IMR-90 (cell line): ENCODE measurements around the gene ATP13A2. TPM values are rescaled to one million over a fixed set of nuclear protein-coding genes. Genes with fewer than 3 reads are reported as not detected.
A peak's percentile ranks its signal among the peaks of the same experiment; 100 is the strongest.

Experiments
- ATAC-seq: fragments of 200-7000 bp; cut with Tn5 transposase; 2 replicates; pipeline ENCODE4 v1.9.1; 2020; ENCODE audit warnings: low read depth, mild to moderate bottlenecking, moderate library complexity
- BruUV-seq: library from RNA; stranded (reverse); fragments of 400-500 nt; replicated peaks from 2 replicates; lab custom pipeline; 2021; lab: Mats Ljungman, UMichigan
- CTCF ChIA-PET: fragments of 300-600 bp; formaldehyde crosslinking; extraction: SDS; loops from one replicate; lab custom pipeline; 2021; ENCODE audit warnings: antibody characterized with exemption; lab: Yijun Ruan, JAX
- POLR2A ChIA-PET: fragments of 300-600 bp; sonication (Branson Sonifier 250); formaldehyde crosslinking; loops from one replicate; lab custom pipeline; 2022; ENCODE audit warnings: antibody characterized with exemption; ENCODE audit not compliant: unreplicated experiment; lab: Charles Lee
- DNase-seq: peaks from one replicate; pipeline ENCODE4 v3.0.0; 2013
- H2AFZ ChIP-seq: replicated peaks from 2 replicates; pipeline ENCODE3; 2013; ENCODE audit warnings: low read length, mild to moderate bottlenecking; ENCODE audit not compliant: poor library complexity
- H2AK5ac ChIP-seq: 2 replicates; pipeline ENCODE4 v1.6.1; 2013; ENCODE audit warnings: low read depth, low read length, inconsistent platforms
- H2AK9ac ChIP-seq: replicated peaks from 2 replicates; pipeline ENCODE3; 2013; ENCODE audit warnings: mild to moderate bottlenecking, low read depth, low read length, moderate library complexity; ENCODE audit not compliant: poor library complexity
- H2BK120ac ChIP-seq: 2 replicates; pipeline ENCODE4 v1.6.1; 2013; ENCODE audit warnings: low read depth, low read length, inconsistent platforms
- H2BK15ac ChIP-seq: 3 replicates; pipeline ENCODE4 v1.6.1; 2013; ENCODE audit warnings: low read depth, low read length, inconsistent platforms
- H2BK20ac ChIP-seq: 2 replicates; pipeline ENCODE4 v1.6.1; 2013; ENCODE audit warnings: low read depth, mild to moderate bottlenecking, inconsistent platforms, low read length, moderate library complexity
- H2BK5ac ChIP-seq: 2 replicates; pipeline ENCODE4 v1.6.1; 2013; ENCODE audit warnings: mild to moderate bottlenecking, low read depth, low read length, inconsistent platforms; ENCODE audit not compliant: poor library complexity, severe bottlenecking
- H3K14ac ChIP-seq: replicated peaks from 2 replicates; pipeline ENCODE4 v1.6.1; 2013; ENCODE audit warnings: low read depth, low read length, inconsistent platforms
- H3K18ac ChIP-seq: 2 replicates; pipeline ENCODE4 v1.6.1; 2013; ENCODE audit warnings: low read depth, low read length, control low read depth
- H3K23ac ChIP-seq: 2 replicates; pipeline ENCODE4 v1.6.1; 2013; ENCODE audit warnings: low read depth, low read length, inconsistent platforms
- H3K27ac ChIP-seq: 2 replicates; pipeline ENCODE4 v1.5.1; 2013; ENCODE audit warnings: mild to moderate bottlenecking, control low read depth, low read length; ENCODE audit not compliant: insufficient read depth
- H3K27me3 ChIP-seq: 2 replicates; pipeline ENCODE4 v1.6.1; 2013; ENCODE audit warnings: low read length; ENCODE audit not compliant: control insufficient read depth, insufficient read depth
- H3K36me3 ChIP-seq: 2 replicates; pipeline ENCODE4 v1.6.1; 2013; ENCODE audit warnings: low read length, mixed read lengths; ENCODE audit not compliant: control insufficient read depth, insufficient read depth
- H3K4ac ChIP-seq: 2 replicates; pipeline ENCODE4 v1.6.1; 2013; ENCODE audit warnings: low read depth, low read length, inconsistent platforms
- H3K4me1 ChIP-seq: 2 replicates; pipeline ENCODE4 v1.6.1; 2013; ENCODE audit warnings: low read length, mixed read lengths; ENCODE audit not compliant: control insufficient read depth, insufficient read depth
- H3K4me2 ChIP-seq: 2 replicates; pipeline ENCODE4 v1.6.1; 2013; ENCODE audit warnings: low read depth, mild to moderate bottlenecking, control low read depth, low read length, moderate library complexity
- H3K4me3 ChIP-seq: 2 replicates; pipeline ENCODE4 v1.5.1; 2013; ENCODE audit warnings: low read depth, mild to moderate bottlenecking, control low read depth, low read length, moderate library complexity; ENCODE audit not compliant: insufficient read depth
- H3K56ac ChIP-seq: 2 replicates; pipeline ENCODE4 v1.6.1; 2013; ENCODE audit warnings: low read length, inconsistent platforms; ENCODE audit not compliant: insufficient read depth; ENCODE audit errors: extremely low read depth
- H3K79me1 ChIP-seq, 2 experiments: 2 replicates each; pipeline ENCODE4 v1.6.1; 2013; ENCODE audit warnings: low read length in 2 of 2, inconsistent platforms in 1 of 2, low read depth in 1 of 2
- H3K9ac ChIP-seq: 2 replicates; pipeline ENCODE4 v1.6.1; 2013; ENCODE audit warnings: low read depth, low read length, control low read depth
- H3K9me1 ChIP-seq: 2 replicates; pipeline ENCODE4 v1.6.1; 2013; ENCODE audit warnings: low read length, inconsistent platforms; ENCODE audit not compliant: insufficient read depth
- H3K9me3 ChIP-seq: 2 replicates; pipeline ENCODE4 v1.6.1; 2013; ENCODE audit warnings: low read length; ENCODE audit not compliant: control insufficient read depth, insufficient read depth
- H4K20me1 ChIP-seq: 2 replicates; pipeline ENCODE4 v1.6.1; 2013; ENCODE audit warnings: low read length, inconsistent platforms; ENCODE audit not compliant: insufficient read depth
- H4K5ac ChIP-seq: 2 replicates; pipeline ENCODE4 v1.6.1; 2013; ENCODE audit warnings: mild to moderate bottlenecking, low read depth, low read length, control low read depth
- H4K8ac ChIP-seq, 2 experiments: 2 replicates each; pipeline ENCODE4 v1.6.1; 2013; ENCODE audit warnings: low read depth in 2 of 2, low read length in 2 of 2, control low read depth in 1 of 2, inconsistent platforms in 1 of 2
- H4K91ac ChIP-seq: 2 replicates; pipeline ENCODE4 v1.6.1; 2013; ENCODE audit warnings: low read depth, low read length, inconsistent platforms; ENCODE audit not compliant: insufficient read depth
- BHLHE40 ChIP-seq: fragments of 150-350 bp; IDR thresholded peaks from 2 replicates; pipeline ENCODE4 v1.6.1; 2016; ENCODE audit warnings: mild to moderate bottlenecking, low read depth, low read length
- CEBPB ChIP-seq: IDR thresholded peaks from 2 replicates; pipeline ENCODE4 v1.6.1; 2012; ENCODE audit warnings: low read depth, low read length, improper control_type of control experiment
- CHD1 ChIP-seq: IDR thresholded peaks from 2 replicates; pipeline ENCODE4 v1.6.1; 2012; ENCODE audit warnings: low read depth, low read length, improper control_type of control experiment
- CTCF ChIP-seq: conservative IDR thresholded peaks from 2 replicates; pipeline ENCODE4 v1.5.1; 2012; ENCODE audit warnings: mild to moderate bottlenecking, low read depth, low read length, improper control_type of control experiment
- FOS ChIP-seq: fragments of 150-350 bp; IDR thresholded peaks from 2 replicates; pipeline ENCODE4 v1.6.1; 2016; ENCODE audit warnings: low read depth, low read length
- MAFK ChIP-seq: IDR thresholded peaks from 2 replicates; pipeline ENCODE4 v1.6.1; 2012; ENCODE audit warnings: low read depth, low read length, improper control_type of control experiment
- MAZ ChIP-seq: IDR thresholded peaks from 2 replicates; pipeline ENCODE4 v1.6.1; 2012; ENCODE audit warnings: low read depth, mild to moderate bottlenecking, low read length, improper control_type of control experiment, moderate library complexity, borderline replicate concordance
- MXI1 ChIP-seq: IDR thresholded peaks from 2 replicates; pipeline ENCODE4 v1.6.1; 2012; ENCODE audit warnings: low read depth, mild to moderate bottlenecking, low read length, moderate library complexity, borderline replicate concordance
- NFE2L2 ChIP-seq: fragments of 150-350 bp; IDR thresholded peaks from 2 replicates; pipeline ENCODE4 v1.6.1; 2016; ENCODE audit warnings: low read depth, mild to moderate bottlenecking, low read length
- POLR2A ChIP-seq: IDR thresholded peaks from 2 replicates; pipeline ENCODE4 v1.6.1; 2012; ENCODE audit warnings: mild to moderate bottlenecking, low read depth, low read length
- RAD21 ChIP-seq: IDR thresholded peaks from 2 replicates; pipeline ENCODE4 v1.6.1; 2012; ENCODE audit warnings: low read length, improper control_type of control experiment
- RCOR1 ChIP-seq: IDR thresholded peaks from 2 replicates; pipeline ENCODE4 v1.6.1; 2012; ENCODE audit warnings: mild to moderate bottlenecking, low read length, improper control_type of control experiment; ENCODE audit not compliant: insufficient replicate concordance
- RFX5 ChIP-seq: IDR thresholded peaks from 2 replicates; pipeline ENCODE4 v1.8.0; 2012; ENCODE audit warnings: low read depth, mild to moderate bottlenecking, low read length, moderate library complexity
- SMC3 ChIP-seq: fragments of 150-350 bp; IDR thresholded peaks from 2 replicates; pipeline ENCODE4 v1.6.1; 2016; ENCODE audit warnings: low read depth, mild to moderate bottlenecking, antibody characterized with exemption, low read length, moderate library complexity
- WGBS, 2 experiments: methylation state at CpG; one replicate each; pipeline versions ENCODE4 v1.1.5 to v1.1.7; 2013; ENCODE audit warnings: missing lambda C conversion rate in 2 of 2; ENCODE audit not compliant: insufficient read length in 1 of 2; ENCODE audit errors: extremely low coverage in 2 of 2; 5-methylcytosine and 5-hydroxymethylcytosine counted together
- dilution Hi-C: fragments of 300-500 bp; cut with HindIII; formaldehyde crosslinking; loops from one replicate; pipeline ENCODE4 v1.14.3; 2018; ENCODE audit warnings: low sequenced_read_pairs; ENCODE audit not compliant: unreplicated experiment
- in situ Hi-C: fragments of 300-500 bp; cut with MboI; formaldehyde crosslinking; loops from 3 replicates; pipeline ENCODE4 v1.14.3; 2019; ENCODE audit warnings: low sequenced_read_pairs, inconsistent platforms, mixed read lengths
- intact Hi-C: fragments of 100-400 bp; cut with micrococcal nuclease; formaldehyde crosslinking; loops from 2 replicates; pipeline ENCODE4 v1.10.0; 2022
- polyA plus RNA-seq, 3 experiments: library from polyadenylated mRNA; depleted of rRNA; stranded (reverse); fragments of >200 nt; gene quantifications; 2 replicates each; pipeline ENCODE4 v1.2.3, GENCODE V29; 2012; ENCODE audit warnings: low replicate concordance in 1 of 3
- total RNA-seq: library from RNA; depleted of rRNA; stranded (reverse); fragments of >200 nt; gene quantifications from 2 replicates; pipeline ENCODE4 v1.2.3, GENCODE V29; 2012
- TF ChIP-seq, protein P1 (sequence below): fragments of 150-350 bp; IDR thresholded peaks from 2 replicates; pipeline ENCODE4 v1.6.1; 2017; ENCODE audit warnings: mild to moderate bottlenecking, antibody characterized with exemption, low read length, low read depth
- TF ChIP-seq, protein P2 (sequence below): fragments of 150-350 bp; IDR thresholded peaks from 2 replicates; pipeline ENCODE4 v1.6.1; 2016; ENCODE audit warnings: low read depth, mild to moderate bottlenecking, low read length, moderate library complexity, borderline replicate concordance

Gene ATP13A2
- total and polyA plus RNA-seq, 2 of the 4 experiments (the other 2 are of a cell fraction) = 5.7 to 18.9 TPM

- in situ Hi-C loops = loop anchor here (25.0 kb wide), 1 partner anchor 434 kb away; the partner anchor contains the start of gene NBPF1
Observed at GRCh38 chr1:17046334-17046657, 34.6 kb upstream of the ATP13A2 start.

More at GRCh38 chr1:17046334-17046657, 34.6 kb upstream of the ATP13A2 start:
- Histone ChIP-seq H3K4me2 (no peak overlapping the region), H3K27me3 (no peaks in the 10 kb centered on the region), H3K18ac (no peak overlapping the region), H2AFZ (no peak overlapping the region), H3K23ac (no peak overlapping the region), H3K4ac (no peak overlapping the region), H3K56ac (no peak overlapping the region), H3K36me3 (peaks cover 24% of the 10 kb centered on the region), H3K4me3 (no peak overlapping the region), H2AK9ac (no peak overlapping the region), H3K79me1 (peaks cover 22 to 42% of the 10 kb centered on the region in 2 experiments), H4K5ac (no peak overlapping the region), H3K27ac (no peak overlapping the region), H3K9me3 (no peaks in the 10 kb centered on the region), H3K4me1 (no peaks in the 10 kb centered on the region), H4K91ac (no peak overlapping the region), H2BK20ac (no peak overlapping the region), H4K20me1 (peaks cover 18% of the 10 kb centered on the region), H4K8ac (no peak overlapping the region), H3K14ac (no peak overlapping the region), H3K9ac (no peak overlapping the region), H3K9me1 (no peaks in the 10 kb centered on the region), H2BK5ac (no peak overlapping the region), H2AK5ac (no peak overlapping the region), H2BK15ac (no peak overlapping the region), H2BK120ac (no peak overlapping the region)
- intact Hi-C loops (loop anchor here (1.0 kb wide), 1 partner anchor 95 kb away; no protein-coding TSS in a partner anchor), dilution Hi-C loops (no loop called here)
- TF ChIP-seq, protein P1, sequence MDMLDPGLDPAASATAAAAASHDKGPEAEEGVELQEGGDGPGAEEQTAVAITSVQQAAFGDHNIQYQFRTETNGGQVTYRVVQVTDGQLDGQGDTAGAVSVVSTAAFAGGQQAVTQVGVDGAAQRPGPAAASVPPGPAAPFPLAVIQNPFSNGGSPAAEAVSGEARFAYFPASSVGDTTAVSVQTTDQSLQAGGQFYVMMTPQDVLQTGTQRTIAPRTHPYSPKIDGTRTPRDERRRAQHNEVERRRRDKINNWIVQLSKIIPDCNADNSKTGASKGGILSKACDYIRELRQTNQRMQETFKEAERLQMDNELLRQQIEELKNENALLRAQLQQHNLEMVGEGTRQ = no peak
- TF ChIP-seq RFX5 (no peak), MAZ (no peak), CHD1 (no peak), POLR2A (no peak), SMC3 (no peak), BHLHE40 (no peak), MXI1 (no peak), MAFK (no peak), RCOR1 (no peak), FOS (no peak), RAD21 (no peak), CTCF (no peak), NFE2L2 (no peak), CEBPB (no peak)
- TF ChIP-seq, protein P2, sequence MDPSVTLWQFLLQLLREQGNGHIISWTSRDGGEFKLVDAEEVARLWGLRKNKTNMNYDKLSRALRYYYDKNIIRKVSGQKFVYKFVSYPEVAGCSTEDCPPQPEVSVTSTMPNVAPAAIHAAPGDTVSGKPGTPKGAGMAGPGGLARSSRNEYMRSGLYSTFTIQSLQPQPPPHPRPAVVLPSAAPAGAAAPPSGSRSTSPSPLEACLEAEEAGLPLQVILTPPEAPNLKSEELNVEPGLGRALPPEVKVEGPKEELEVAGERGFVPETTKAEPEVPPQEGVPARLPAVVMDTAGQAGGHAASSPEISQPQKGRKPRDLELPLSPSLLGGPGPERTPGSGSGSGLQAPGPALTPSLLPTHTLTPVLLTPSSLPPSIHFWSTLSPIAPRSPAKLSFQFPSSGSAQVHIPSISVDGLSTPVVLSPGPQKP = no peak
- BruUV-seq = no TSS peak
- ChIA-PET POLR2A (no interaction called here), CTCF (interaction anchor here (0.6 to 1.4 kb wide), 7 partner anchors 12 to 475 kb away, joined by 3 to 12 read pairs (median 4); no protein-coding TSS in a partner anchor)
- WGBS, 2 experiments = no CpG with 5 or more reads among the region's 3 CpGs
- DNase-seq (no peak), ATAC-seq (peak; percentile 10; the same call in 1 of the 2 replicates)
